Thymus (tissue), 11 donors: ENCODE data around the gene IPO9. TPM values are rescaled to one million over a fixed set of nuclear protein-coding genes. Genes with fewer than 3 reads are reported as not detected.
"Not testable (repeated sequence)": the region's sequence is repeated elsewhere in the genome, so short reads cannot be mapped to it uniquely, and the experiment has no call there.

Experiments used
- DNase-seq, 9 donors: peaks; one replicate each; pipeline ENCODE4 v3.0.0-alpha.2; 2013; ENCODE audit warnings: low spot score in 9 of 9, low read depth in 6 of 9, missing footprints in 1 of 9
- H3K27ac ChIP-seq, 2 donors: one replicate each; pipeline ENCODE4 v1.5.1; 2013; ENCODE audit warnings: control low read depth in 1 of 2, low read depth in 1 of 2, low read length in 1 of 2, mild to moderate bottlenecking in 1 of 2, moderate library complexity in 1 of 2
- H3K27me3 ChIP-seq, 2 donors: one replicate each; pipeline ENCODE4 v1.5.1; 2013; ENCODE audit warnings: low read length in 1 of 2; ENCODE audit not compliant: control insufficient read depth in 2 of 2, insufficient read depth in 1 of 2
- H3K36me3 ChIP-seq, 2 donors: one replicate each; pipeline ENCODE4 v1.5.1; 2013; ENCODE audit warnings: low read length in 1 of 2, mild to moderate bottlenecking in 1 of 2, moderate library complexity in 1 of 2; ENCODE audit not compliant: control insufficient read depth in 2 of 2, insufficient read depth in 2 of 2
- H3K4me1 ChIP-seq, 2 donors: one replicate each; pipeline ENCODE4 v1.5.1; 2013; ENCODE audit warnings: low read length in 2 of 2; ENCODE audit not compliant: control insufficient read depth in 2 of 2, insufficient read depth in 2 of 2
- H3K4me3 ChIP-seq, 2 donors: one replicate each; pipeline ENCODE4 v1.5.1; 2013; ENCODE audit warnings: low read length in 2 of 2, control low read depth in 1 of 2, mild to moderate bottlenecking in 1 of 2
- H3K9me3 ChIP-seq, 2 donors: one replicate each; pipeline ENCODE4 v1.5.1; 2013; ENCODE audit warnings: low read length in 1 of 2, mild to moderate bottlenecking in 1 of 2; ENCODE audit not compliant: control insufficient read depth in 2 of 2, insufficient read depth in 1 of 2
- WGBS: extraction: QIAGEN DNeasy Blood & Tissue Kit; methylation state at CpG from one replicate; pipeline ENCODE4 v1.1.7; 2013; 5-methylcytosine and 5-hydroxymethylcytosine counted together
- polyA plus RNA-seq: library from polyadenylated mRNA; stranded (reverse); fragments of 200-250 nt; gene quantifications from one replicate; pipeline ENCODE4 v1.2.3, GENCODE V29; 2013
- total RNA-seq: library from RNA; stranded (reverse); fragments of 120-200 nt; gene quantifications from one replicate; pipeline ENCODE4 v1.2.4, GENCODE V29; 2013
- donor health status: healthy.

IPO9 gene
- total and polyA plus RNA-seq, 2 donors: 19.0 to 21.2 TPM

- Histone ChIP-seq H3K27ac (no peak overlapping the region), H3K9me3 (peaks cover 0 to 2% of the 10 kb centered on the region in 2 donors), H3K27me3 (peaks cover 5 to 27% of the 10 kb centered on the region in 2 donors), H3K36me3 (no peaks in the 10 kb centered on the region), H3K4me3 (no peak overlapping the region), H3K4me1 (peaks cover 0 to 9% of the 10 kb centered on the region in 2 donors)
- WGBS: 95% methylated on average over 7 of the region's 7 CpGs
- no peak for DNase-seq
Observed at GRCh38 chr1:201895120-201895665, 66.2 kb downstream of the IPO9 start.

GRCh38 chr1:201895913-201896807 is 67.2 kb downstream of the IPO9 start:
- H3K27ac ChIP-seq: no peak overlapping the region
- peak; percentile 54 to 87 (median 71) for DNase-seq
- no peaks in the 10 kb centered on the region for H3K36me3 ChIP-seq
- 17% methylated on average over 10 of the region's 10 CpGs for WGBS
- H3K4me1 ChIP-seq: peaks cover 0 to 9% of the 10 kb centered on the region in 2 donors
- H3K27me3 ChIP-seq: peaks cover 0 to 21% of the 10 kb centered on the region in 2 donors
- no peak overlapping the region for H3K4me3 ChIP-seq
- no peaks in the 10 kb centered on the region for H3K9me3 ChIP-seq

GRCh38 chr1:201896951-201897391 is 68.0 kb downstream of the IPO9 start:
- no peak for DNase-seq
- H3K4me3 ChIP-seq: no peak overlapping the region
- H3K4me1 ChIP-seq: peaks cover 0 to 9% of the 10 kb centered on the region in 2 donors
- no peaks in the 10 kb centered on the region for H3K9me3 ChIP-seq
- 68% methylated on average over 2 of the region's 2 CpGs for WGBS
- H3K27ac ChIP-seq: no peak overlapping the region
- H3K27me3 ChIP-seq: peaks cover 0 to 13% of the 10 kb centered on the region in 2 donors
- no peaks in the 10 kb centered on the region for H3K36me3 ChIP-seq

- WGBS: 90% methylated on average over 4 of the region's 4 CpGs
- H3K36me3 ChIP-seq: no peaks in the 10 kb centered on the region
- H3K9me3 ChIP-seq: no peaks in the 10 kb centered on the region
- H3K27me3 ChIP-seq: peaks cover 0 to 10% of the 10 kb centered on the region in 2 donors
- DNase-seq: no peak
- H3K27ac ChIP-seq: no peak overlapping the region
- H3K4me3 ChIP-seq: no peak overlapping the region
- H3K4me1 ChIP-seq: peaks cover 0 to 9% of the 10 kb centered on the region in 2 donors
Observed at GRCh38 chr1:201898240-201898894, 69.4 kb downstream of the IPO9 start.

- WGBS: 83% methylated on average over 4 of the region's 4 CpGs
Observed at GRCh38 chr1:201898992-201899391, 70.0 kb downstream of the IPO9 start.

GRCh38 chr1:201899683-201900429 is 70.9 kb downstream of the IPO9 start:
- no peak for DNase-seq
- Histone ChIP-seq H3K27me3 (peaks cover 0 to 10% of the 10 kb centered on the region in 2 donors), H3K4me3 (no peak overlapping the region), H3K4me1 (peaks cover 0 to 9% of the 10 kb centered on the region in 2 donors), H3K36me3 (no peaks in the 10 kb centered on the region), H3K27ac (no peak overlapping the region), H3K9me3 (no peaks in the 10 kb centered on the region)
- 94% methylated on average over 20 of the region's 20 CpGs for WGBS

More at GRCh38 chr1:201898992-201899391, 70.0 kb downstream of the IPO9 start:
- peaks cover 0 to 9% of the 10 kb centered on the region in 2 donors for H3K4me1 ChIP-seq
- H3K9me3 ChIP-seq: no peaks in the 10 kb centered on the region
- H3K27me3 ChIP-seq: peaks cover 0 to 8% of the 10 kb centered on the region in 2 donors
- no peak overlapping the region for H3K27ac ChIP-seq
- no peak for DNase-seq
- H3K4me3 ChIP-seq: no peak overlapping the region
- no peaks in the 10 kb centered on the region for H3K36me3 ChIP-seq

- H3K9me3 ChIP-seq: no peaks in the 10 kb centered on the region
- peaks cover 0 to 10% of the 10 kb centered on the region in 2 donors for H3K27me3 ChIP-seq
- WGBS: 90% methylated on average over 5 of the region's 5 CpGs
- no peak overlapping the region for H3K4me3 ChIP-seq
- no peaks in the 10 kb centered on the region for H3K36me3 ChIP-seq
- no peak for DNase-seq
- no peak overlapping the region for H3K27ac ChIP-seq
- peaks cover 0 to 9% of the 10 kb centered on the region in 2 donors for H3K4me1 ChIP-seq
Observed at GRCh38 chr1:201900476-201900875, 71.5 kb downstream of the IPO9 start.

GRCh38 chr1:201901036-201901435 is 72.1 kb downstream of the IPO9 start:
- H3K27ac ChIP-seq, H3K9me3 ChIP-seq, H3K36me3 ChIP-seq, H3K4me1 ChIP-seq, DNase-seq, H3K27me3 ChIP-seq, H3K4me3 ChIP-seq: not testable (repeated sequence)
- WGBS: 97% methylated on average over 6 of the region's 6 CpGs
